SK-N-SH treated with all-trans-retinoic acid at 6 μM for 48 hours (cell line): ENCODE results near the gene FOSB.

Experiments
- ARNTL ChIP-seq: fragments of 450-650 bp; formaldehyde crosslinking; IDR thresholded peaks from 2 replicates; pipeline ENCODE4 v1.5.0; 2020; ENCODE audit warnings: low read depth, mild to moderate bottlenecking, moderate library complexity, borderline replicate concordance
- BACH2 ChIP-seq: fragments of 250-450 bp; sonication (Bioruptor Pico); IDR thresholded peaks from 2 replicates; pipeline ENCODE4 v1.9.0; 2021; ENCODE audit warnings: mild to moderate bottlenecking, borderline replicate concordance
- CREB5 ChIP-seq: fragments of 250-450 bp; sonication (Bioruptor Pico); IDR thresholded peaks from 2 replicates; pipeline ENCODE4 v1.5.1; 2020; ENCODE audit warnings: low read depth, mild to moderate bottlenecking, moderate library complexity
- ISL1 ChIP-seq: fragments of 250-450 bp; sonication (Bioruptor Pico); IDR thresholded peaks from 2 replicates; pipeline ENCODE4 v2.1.2; 2022; ENCODE audit warnings: mild to moderate bottlenecking, moderate library complexity
- OSR1 ChIP-seq: fragments of 250-450 bp; sonication (Bioruptor Pico); IDR thresholded peaks from 2 replicates; pipeline ENCODE4 v1.8.0; 2022; ENCODE audit warnings: moderate library complexity, mild to moderate bottlenecking, inconsistent platforms
- PATZ1 ChIP-seq: fragments of 250-450 bp; sonication (Bioruptor Pico); IDR thresholded peaks from 2 replicates; pipeline ENCODE4 v1.8.0; 2020; ENCODE audit warnings: mild to moderate bottlenecking, moderate library complexity, borderline replicate concordance
- POU6F1 ChIP-seq: fragments of 250-450 bp; sonication (Bioruptor Pico); IDR thresholded peaks from 2 replicates; pipeline ENCODE4 v1.8.0; 2021; ENCODE audit warnings: low read depth, mild to moderate bottlenecking, moderate library complexity, borderline replicate concordance
- RARB ChIP-seq: fragments of 250-450 bp; sonication (Bioruptor Pico); IDR thresholded peaks from 2 replicates; pipeline ENCODE4 v1.8.0; 2021; ENCODE audit warnings: mild to moderate bottlenecking, moderate library complexity
- TCF4 ChIP-seq: fragments of 250-450 bp; sonication (Bioruptor Pico); IDR thresholded peaks from 2 replicates; pipeline ENCODE4 v1.8.0; 2021; ENCODE audit warnings: mild to moderate bottlenecking, moderate library complexity, borderline replicate concordance
- ZC3H10 ChIP-seq: fragments of 250-450 bp; sonication (Bioruptor Pico); IDR thresholded peaks from 2 replicates; pipeline ENCODE4 v1.5.1; 2021; ENCODE audit warnings: mild to moderate bottlenecking, moderate library complexity

- no peak for TF ChIP-seq ZC3H10
- TF ChIP-seq CREB5: no peak
- TF ChIP-seq ARNTL (CRISPR knock-in tag): no peak
- no peak for TF ChIP-seq BACH2 (CRISPR knock-in tag)
- no peak for TF ChIP-seq POU6F1 (CRISPR knock-in tag)
- no peak for TF ChIP-seq ISL1 (CRISPR knock-in tag)
- no peak for TF ChIP-seq PATZ1
- no peak for TF ChIP-seq RARB
- no peak for TF ChIP-seq OSR1 (CRISPR knock-in tag)
- no peak for TF ChIP-seq TCF4
Observed at GRCh38 chr19:45446295-45446694, 21.5 kb upstream of the FOSB start.
